Right atrium auricular region (tissue), 2 donors: ENCODE results near the gene ITGB5. TPM values are rescaled to one million over a fixed set of nuclear protein-coding genes. Genes with fewer than 3 reads are reported as not detected.

ENCODE experiments used
- DNase-seq: peaks from one replicate; pipeline ENCODE4 v3.0.0-alpha.2; 2019; ENCODE audit warnings: low spot score
- H3K27ac ChIP-seq, 2 donors: fragments of 200-600 bp; sonication (generic); 1 replicate in 1 of 2; 2 replicates in 1 of 2; pipeline ENCODE4 v1.5.1; 2016 to 2019
- H3K27me3 ChIP-seq, 2 donors: fragments of 200-600 bp; sonication (generic); one replicate each; pipeline versions ENCODE4 v1.5.1 to v1.6.0; 2017 to 2019
- H3K36me3 ChIP-seq: fragments of 200-600 bp; sonication (generic); one replicate; pipeline ENCODE4 v1.5.1; 2016
- H3K4me1 ChIP-seq, 2 donors: fragments of 200-600 bp; sonication (generic); one replicate each; pipeline versions ENCODE4 v1.5.1 to v1.6.0; 2017 to 2019
- H3K4me3 ChIP-seq, 2 donors: fragments of 200-600 bp; sonication (generic); 1 replicate in 1 of 2; 2 replicates in 1 of 2; pipeline ENCODE4 v1.5.1; 2017 to 2019; ENCODE audit warnings: mild to moderate bottlenecking in 1 of 2, moderate library complexity in 1 of 2
- H3K9me3 ChIP-seq, 2 donors: fragments of 200-600 bp; sonication (generic); one replicate each; pipeline ENCODE4 v1.5.1; 2019
- CTCF ChIP-seq, 2 donors: fragments of 200-600 bp; sonication (generic); IDR thresholded peaks; one replicate each; pipeline ENCODE4 v1.5.1; 2019; ENCODE audit warnings: antibody characterized with exemption in 2 of 2
- total RNA-seq, 2 donors: library from RNA; depleted of rRNA; stranded (reverse); fragments of >200 nt; gene quantifications; one replicate each; pipeline ENCODE4 v1.1.0, GENCODE V29; 2016

The ITGB5 gene
- total RNA-seq, 2 donors from 2014 or later, result 84.0 to 182 TPM

DNA sequence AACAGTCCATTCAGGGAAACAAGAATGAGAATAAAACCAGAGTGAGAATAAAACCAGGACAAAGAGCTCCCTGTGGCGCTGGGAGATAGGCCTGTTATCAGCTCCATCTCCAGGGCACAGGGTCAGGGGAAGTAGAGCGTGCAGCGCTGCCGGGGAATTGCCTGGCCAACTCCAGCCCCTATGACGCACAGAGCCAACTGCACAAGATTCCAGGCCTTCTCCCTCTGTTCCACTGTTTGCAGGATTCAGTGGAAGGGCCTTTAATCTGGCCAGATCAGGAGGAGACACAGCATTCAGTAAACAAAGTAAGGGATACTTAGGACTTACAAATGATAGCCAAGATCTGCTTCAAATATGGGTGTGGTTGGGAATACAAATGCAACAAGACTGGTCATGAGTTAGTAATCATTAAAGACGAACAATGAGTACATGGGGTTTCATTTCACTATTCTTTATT, 49.4 kb downstream of the ITGB5 start:
- H3K36me3 ChIP-seq, result peaks cover 25% of the 10 kb centered on the region
- peaks cover 0 to 57% of the 10 kb centered on the region in 2 donors for H3K4me1 ChIP-seq
- no peak overlapping the region for H3K4me3 ChIP-seq

DNA sequence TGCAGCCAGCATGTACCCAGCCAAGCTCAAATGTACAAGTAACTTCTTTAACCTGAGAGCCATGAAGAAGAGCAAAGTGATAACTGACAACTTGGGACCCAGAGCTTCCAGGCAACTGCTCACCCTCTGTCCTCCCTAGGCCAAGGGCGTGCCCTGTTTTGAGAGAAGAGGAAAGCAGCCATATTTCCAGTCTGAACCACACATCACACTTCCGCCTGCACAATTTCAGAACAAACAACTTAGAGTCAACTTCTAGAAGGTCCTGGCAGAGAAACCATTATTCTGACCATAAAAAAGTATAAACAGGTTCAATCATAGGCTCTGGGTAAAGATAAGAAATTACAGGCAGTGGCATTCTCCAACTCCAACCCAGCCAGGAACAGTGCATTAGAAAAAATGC, 50.1 kb downstream of the ITGB5 start:
- no peaks in the 10 kb centered on the region for H3K9me3 ChIP-seq
- peak overlapping the region; percentile 79 to 83 for H3K27ac ChIP-seq
- H3K36me3 ChIP-seq, result peaks cover 20% of the 10 kb centered on the region
- no peak for TF ChIP-seq CTCF (IDR thresholded peaks at IDR 0.05)
- peaks cover 0 to 64% of the 10 kb centered on the region in 2 donors for H3K4me1 ChIP-seq
- no peak overlapping the region for H3K4me3 ChIP-seq
- no peaks in the 10 kb centered on the region for H3K27me3 ChIP-seq
- DNase-seq, result no peak

More for the DNA sequence above, 49.4 kb downstream of the ITGB5 start:
- peak; percentile 78 for DNase-seq
- Histone ChIP-seq H3K9me3 (no peaks in the 10 kb centered on the region), H3K27ac (peak overlapping the region; percentile 79 to 83), H3K27me3 (no peaks in the 10 kb centered on the region)
- no peak for TF ChIP-seq CTCF (IDR thresholded peaks at IDR 0.05)

- peaks cover 0 to 71% of the 10 kb centered on the region in 2 donors for H3K4me1 ChIP-seq
- H3K27ac ChIP-seq, result peak overlapping the region; percentile 79 to 83
- H3K9me3 ChIP-seq, result no peaks in the 10 kb centered on the region
- DNase-seq, result no peak
- H3K36me3 ChIP-seq, result peaks cover 16% of the 10 kb centered on the region
- no peak for TF ChIP-seq CTCF (IDR thresholded peaks at IDR 0.05)
- H3K27me3 ChIP-seq, result no peaks in the 10 kb centered on the region
- no peak overlapping the region for H3K4me3 ChIP-seq
Measured at GRCh38 chr3:124836448-124836847, 50.7 kb downstream of the ITGB5 start.

- Histone ChIP-seq H3K27ac (peak overlapping the region; percentile 79 to 83), H3K27me3 (no peaks in the 10 kb centered on the region), H3K4me3 (no peak overlapping the region), H3K4me1 (peaks cover 0 to 85% of the 10 kb centered on the region in 2 donors), H3K9me3 (no peaks in the 10 kb centered on the region), H3K36me3 (peaks cover 6% of the 10 kb centered on the region)
- TF ChIP-seq CTCF (IDR thresholded peaks at IDR 0.05), result no peak
- peak; percentile 76 for DNase-seq
Measured at GRCh38 chr3:124834723-124835718, 52.1 kb downstream of the ITGB5 start.

GRCh38 chr3:124833710-124834332, 53.3 kb downstream of the ITGB5 start:
- DNase-seq, result no peak
- peak overlapping the region; percentile 79 to 83 for H3K27ac ChIP-seq
- H3K36me3 ChIP-seq, result no peaks in the 10 kb centered on the region
- H3K9me3 ChIP-seq, result no peaks in the 10 kb centered on the region
- H3K27me3 ChIP-seq, result no peaks in the 10 kb centered on the region
- H3K4me1 ChIP-seq, result peaks cover 0 to 95% of the 10 kb centered on the region in 2 donors
- TF ChIP-seq CTCF (IDR thresholded peaks at IDR 0.05), result no peak
- no peak overlapping the region for H3K4me3 ChIP-seq
